ENCODE measurements around the gene KCNG3. TPM values are rescaled to one million over a fixed set of nuclear protein-coding genes. Genes with fewer than 3 reads are reported as not detected.

KCNG3 gene
- total RNA-seq, 4 donors from 2014 or later, result 0.26 to 0.41 (median 0.40) TPM; not detected in 1

DNA sequence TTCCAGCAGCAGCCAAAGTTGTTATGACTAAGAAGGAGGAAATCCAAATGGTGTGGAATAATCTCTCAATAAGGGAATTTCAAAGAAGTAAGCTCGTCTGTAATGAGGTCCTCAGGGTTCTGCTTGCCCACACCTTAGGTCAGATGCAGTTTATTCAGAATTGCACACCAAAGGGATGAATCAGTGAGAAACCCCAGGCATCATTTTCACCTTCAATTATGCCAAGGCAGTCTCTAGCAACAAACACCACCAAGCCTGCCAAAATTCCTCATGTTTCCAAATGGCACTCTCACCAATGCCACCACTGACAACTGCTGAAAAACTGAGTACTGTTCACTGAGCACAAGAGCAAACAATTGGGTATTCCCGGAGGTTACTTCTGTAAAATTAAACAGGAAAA is 43.6 kb downstream of the KCNG3 start:
- DNase-seq, result no peak
- no peaks in the 10 kb centered on the region for H3K4me1 ChIP-seq
- H3K4me3 ChIP-seq, result no peak overlapping the region
- H3K36me3 ChIP-seq, result no peaks in the 10 kb centered on the region
- no peaks in the 10 kb centered on the region for H3K9me3 ChIP-seq
- intact Hi-C loops (cut with DNase I; ENCODE audit: low total_unique reads), result no loop called here
- no peaks in the 10 kb centered on the region for H3K27me3 ChIP-seq
- TF ChIP-seq, protein P1, sequence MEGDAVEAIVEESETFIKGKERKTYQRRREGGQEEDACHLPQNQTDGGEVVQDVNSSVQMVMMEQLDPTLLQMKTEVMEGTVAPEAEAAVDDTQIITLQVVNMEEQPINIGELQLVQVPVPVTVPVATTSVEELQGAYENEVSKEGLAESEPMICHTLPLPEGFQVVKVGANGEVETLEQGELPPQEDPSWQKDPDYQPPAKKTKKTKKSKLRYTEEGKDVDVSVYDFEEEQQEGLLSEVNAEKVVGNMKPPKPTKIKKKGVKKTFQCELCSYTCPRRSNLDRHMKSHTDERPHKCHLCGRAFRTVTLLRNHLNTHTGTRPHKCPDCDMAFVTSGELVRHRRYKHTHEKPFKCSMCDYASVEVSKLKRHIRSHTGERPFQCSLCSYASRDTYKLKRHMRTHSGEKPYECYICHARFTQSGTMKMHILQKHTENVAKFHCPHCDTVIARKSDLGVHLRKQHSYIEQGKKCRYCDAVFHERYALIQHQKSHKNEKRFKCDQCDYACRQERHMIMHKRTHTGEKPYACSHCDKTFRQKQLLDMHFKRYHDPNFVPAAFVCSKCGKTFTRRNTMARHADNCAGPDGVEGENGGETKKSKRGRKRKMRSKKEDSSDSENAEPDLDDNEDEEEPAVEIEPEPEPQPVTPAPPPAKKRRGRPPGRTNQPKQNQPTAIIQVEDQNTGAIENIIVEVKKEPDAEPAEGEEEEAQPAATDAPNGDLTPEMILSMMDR (IDR thresholded peaks at IDR 0.05), result no peak
- no peak for TF ChIP-seq POLR2A (IDR thresholded peaks at IDR 0.05)
- H3K27ac ChIP-seq, result no peak overlapping the region

DNA sequence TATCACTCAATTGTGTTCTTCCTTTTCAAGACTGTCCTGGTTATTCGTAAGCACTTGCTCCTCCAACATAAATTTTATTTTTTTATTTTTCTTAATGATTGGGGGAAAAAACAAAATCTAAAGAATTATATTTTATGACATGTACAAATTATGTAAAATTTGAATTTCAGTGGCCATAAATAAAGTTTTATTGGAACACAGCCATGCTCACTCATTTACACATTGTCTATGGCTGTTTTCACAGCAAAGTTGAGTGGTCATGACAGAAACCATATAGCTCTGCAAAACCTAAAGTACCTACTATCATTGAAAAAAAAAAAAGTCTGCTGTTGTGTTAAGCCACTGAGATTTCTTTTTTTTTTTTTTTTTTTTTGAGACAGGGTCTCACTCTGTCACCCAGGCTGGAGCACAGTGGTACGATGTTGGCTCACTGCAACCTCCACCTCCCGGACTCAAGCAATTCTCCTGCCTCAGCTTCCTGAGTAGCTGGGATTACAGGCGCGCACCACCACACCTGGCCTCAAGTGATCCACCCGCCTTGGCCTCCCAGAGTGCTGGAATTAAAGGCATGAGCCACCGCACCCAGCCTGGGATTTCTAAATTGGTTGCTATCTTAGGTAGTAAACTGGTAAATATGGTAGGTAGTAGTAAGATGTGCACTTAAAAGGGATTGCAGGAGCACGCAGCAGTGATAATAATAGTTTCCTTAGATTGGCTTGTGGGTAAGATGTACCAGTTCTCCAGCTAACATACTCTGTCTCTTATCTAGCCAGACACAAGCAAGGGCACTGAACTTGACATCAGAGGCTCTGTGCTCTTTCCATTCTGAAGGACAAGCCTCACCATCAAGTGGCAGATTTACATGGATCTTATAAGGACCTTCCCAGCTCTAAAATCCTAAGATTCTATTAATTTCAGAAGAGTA is 44.4 kb downstream of the KCNG3 start:
- no peak overlapping the region for H3K4me3 ChIP-seq
- no peaks in the 10 kb centered on the region for H3K36me3 ChIP-seq
- H3K4me1 ChIP-seq, result no peaks in the 10 kb centered on the region
- TF ChIP-seq POLR2A (IDR thresholded peaks at IDR 0.05), result no peak
- TF ChIP-seq, protein P1 (IDR thresholded peaks at IDR 0.05), result no peak
- H3K9me3 ChIP-seq, result no peaks in the 10 kb centered on the region
- DNase-seq, result no peak
- H3K27me3 ChIP-seq, result no peaks in the 10 kb centered on the region
- intact Hi-C loops (cut with DNase I; ENCODE audit: low total_unique reads), result no loop called here
- H3K27ac ChIP-seq, result no peak overlapping the region

DNA sequence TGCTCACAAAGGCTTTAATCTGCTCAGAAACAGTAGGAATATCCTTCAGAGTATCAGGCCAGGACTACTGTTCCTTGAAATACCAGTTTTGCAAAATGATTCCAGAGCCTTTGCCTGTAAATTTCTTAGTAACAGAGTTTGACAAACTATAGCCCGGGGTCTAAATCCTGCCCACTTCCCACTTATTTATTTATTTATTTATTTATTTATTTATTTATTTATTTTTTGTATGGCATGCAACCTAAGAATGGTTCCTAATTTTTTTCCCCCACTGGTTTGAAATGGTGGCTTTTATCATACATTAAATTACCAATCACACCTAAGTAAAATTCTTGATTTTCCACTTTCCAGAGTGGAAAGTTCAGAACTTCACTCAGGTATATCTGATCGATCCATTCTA is 45.6 kb downstream of the KCNG3 start:
- intact Hi-C loops (cut with DNase I; ENCODE audit: low total_unique reads), result no loop called here
- no peak overlapping the region for H3K4me3 ChIP-seq
- H3K9me3 ChIP-seq, result no peaks in the 10 kb centered on the region
- H3K27me3 ChIP-seq, result no peaks in the 10 kb centered on the region
- H3K36me3 ChIP-seq, result no peaks in the 10 kb centered on the region
- H3K27ac ChIP-seq, result no peak overlapping the region
- TF ChIP-seq, protein P1 (IDR thresholded peaks at IDR 0.05), result no peak
- TF ChIP-seq POLR2A (IDR thresholded peaks at IDR 0.05), result no peak
- DNase-seq, result no peak
- H3K4me1 ChIP-seq, result no peaks in the 10 kb centered on the region

DNA sequence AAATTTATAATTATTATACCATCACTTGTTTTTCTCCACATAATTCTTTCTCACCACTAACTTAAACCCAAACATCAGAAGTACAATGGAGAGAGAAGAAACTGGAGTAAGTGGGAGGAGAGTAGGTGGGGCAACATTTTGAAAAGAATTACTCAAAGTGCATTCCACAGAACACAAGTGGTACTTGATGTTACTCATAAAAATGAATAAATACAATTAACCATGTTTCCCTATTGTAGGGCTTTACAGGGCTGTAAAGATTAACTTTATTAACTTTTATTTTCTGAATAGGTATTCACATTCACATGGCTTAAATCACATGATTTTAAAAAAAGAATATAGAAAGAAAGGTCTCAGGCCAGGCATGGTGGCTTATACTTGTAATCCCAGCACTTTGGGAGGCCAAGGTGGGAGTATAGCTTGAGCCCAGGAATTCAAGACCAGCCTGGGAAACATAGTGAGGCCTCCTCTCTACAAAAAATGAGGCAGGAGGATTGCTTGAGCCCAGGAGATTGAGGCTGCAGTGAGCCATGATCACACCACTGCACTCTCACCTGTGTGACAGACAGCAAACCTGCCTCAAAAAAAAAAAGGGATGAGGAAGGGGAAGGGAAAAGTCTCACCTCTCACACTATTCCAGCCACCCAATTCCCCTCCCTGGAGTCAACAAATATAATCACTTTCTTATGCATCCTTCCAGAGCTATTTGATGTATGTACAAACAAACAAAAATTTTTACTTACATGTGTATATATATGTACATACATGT is 47.1 kb downstream of the KCNG3 start:
- DNase-seq, result no peak
- intact Hi-C loops (cut with DNase I; ENCODE audit: low total_unique reads), result no loop called here
- Histone ChIP-seq H3K27ac (no peak overlapping the region), H3K36me3 (no peaks in the 10 kb centered on the region), H3K9me3 (no peaks in the 10 kb centered on the region), H3K4me1 (no peaks in the 10 kb centered on the region), H3K4me3 (no peak overlapping the region), H3K27me3 (no peaks in the 10 kb centered on the region)
- TF ChIP-seq POLR2A (IDR thresholded peaks at IDR 0.05), result no peak
- TF ChIP-seq, protein P1 (IDR thresholded peaks at IDR 0.05), result no peak
